ENCODE measurements around the gene MEOX1.

DNA sequence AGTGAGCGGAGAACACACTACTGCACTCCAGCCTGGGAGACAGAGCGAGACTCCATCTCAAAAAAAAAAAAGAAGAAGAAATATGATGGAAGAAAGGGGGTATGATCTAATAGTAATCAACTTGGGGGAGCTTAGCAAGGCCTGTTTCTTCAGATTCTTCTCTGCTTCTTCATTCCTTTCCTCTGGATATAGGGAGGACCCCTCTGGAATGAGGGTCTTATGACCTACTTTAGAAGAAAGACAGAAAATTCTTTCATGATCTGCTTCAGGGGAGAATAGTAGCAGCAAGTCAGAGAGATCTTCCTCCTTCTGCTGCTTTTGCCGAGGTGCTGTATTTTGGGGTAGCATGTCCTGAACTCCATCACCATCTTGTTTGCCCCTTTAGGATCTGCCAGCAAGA lies 70.7 kb downstream of the MEOX1 start:
- TF ChIP-seq, protein P1, sequence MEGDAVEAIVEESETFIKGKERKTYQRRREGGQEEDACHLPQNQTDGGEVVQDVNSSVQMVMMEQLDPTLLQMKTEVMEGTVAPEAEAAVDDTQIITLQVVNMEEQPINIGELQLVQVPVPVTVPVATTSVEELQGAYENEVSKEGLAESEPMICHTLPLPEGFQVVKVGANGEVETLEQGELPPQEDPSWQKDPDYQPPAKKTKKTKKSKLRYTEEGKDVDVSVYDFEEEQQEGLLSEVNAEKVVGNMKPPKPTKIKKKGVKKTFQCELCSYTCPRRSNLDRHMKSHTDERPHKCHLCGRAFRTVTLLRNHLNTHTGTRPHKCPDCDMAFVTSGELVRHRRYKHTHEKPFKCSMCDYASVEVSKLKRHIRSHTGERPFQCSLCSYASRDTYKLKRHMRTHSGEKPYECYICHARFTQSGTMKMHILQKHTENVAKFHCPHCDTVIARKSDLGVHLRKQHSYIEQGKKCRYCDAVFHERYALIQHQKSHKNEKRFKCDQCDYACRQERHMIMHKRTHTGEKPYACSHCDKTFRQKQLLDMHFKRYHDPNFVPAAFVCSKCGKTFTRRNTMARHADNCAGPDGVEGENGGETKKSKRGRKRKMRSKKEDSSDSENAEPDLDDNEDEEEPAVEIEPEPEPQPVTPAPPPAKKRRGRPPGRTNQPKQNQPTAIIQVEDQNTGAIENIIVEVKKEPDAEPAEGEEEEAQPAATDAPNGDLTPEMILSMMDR (IDR thresholded peaks at IDR 0.05) = no peak
- no peak for TF ChIP-seq POLR2A (IDR thresholded peaks at IDR 0.05)
